ENCODE measurements around the gene SPAM1.

- TF ChIP-seq TAF1 (IDR thresholded peaks at IDR 0.05; ENCODE audit: low read depth, low read length) (no peak), POLR2A (IDR thresholded peaks at IDR 0.05; ENCODE audit: low read depth, low read length) (no peak), POLR2AphosphoS5 (IDR thresholded peaks at IDR 0.05; ENCODE audit: low read depth, low read length) (no peak)
Observed at GRCh38 chr7:123944395-123944794, 19.4 kb downstream of the SPAM1 start.
